ENCODE measurements around the gene ADSS2.

ADSS2 gene

GRCh38 chr1:244387415-244387814 lies 64.3 kb downstream of the ADSS2 start:
- no peak overlapping the region for H3K27ac ChIP-seq (ENCODE audit: extremely low read depth, low read depth, low read length)
- POLR2A ChIA-PET, result no interaction called here
- H3K36me3 ChIP-seq (ENCODE audit: control insufficient read depth in 2 of 2, insufficient read depth in 1 of 2, low read length in 2 of 2), result no peaks in the 10 kb centered on the region
- H3K4me3 ChIP-seq (ENCODE audit: low read depth, low read length), result no peak overlapping the region
- H3K4me1 ChIP-seq (ENCODE audit: control insufficient read depth, insufficient read depth, low read length), result no peaks in the 10 kb centered on the region
- TF ChIP-seq PRDM10 (tag by site-specific recombination; IDR thresholded peaks at IDR 0.05) (no peak), ZNF18 (tag by site-specific recombination; IDR thresholded peaks at IDR 0.05) (no peak), REPIN1 (tag by site-specific recombination; IDR thresholded peaks at IDR 0.05; ENCODE audit: low read depth) (no peak), TCF7L2 (IDR thresholded peaks at IDR 0.05; ENCODE audit: borderline replicate concordance, low read depth, low read length) (no peak), ZNF585B (tag by site-specific recombination; IDR thresholded peaks at IDR 0.05) (no peak), ZNF548 (tag by site-specific recombination; IDR thresholded peaks at IDR 0.05) (no peak), ZFP3 (tag by site-specific recombination; IDR thresholded peaks at IDR 0.05; ENCODE audit: low read depth) (no peak), ELK4 (IDR thresholded peaks at IDR 0.05; ENCODE audit: borderline replicate concordance, low read depth, low read length) (no peak), ZNF324 (tag by site-specific recombination; IDR thresholded peaks at IDR 0.05) (no peak), ZNF146 (tag by site-specific recombination; IDR thresholded peaks at IDR 0.05) (no peak), ZNF223 (tag by site-specific recombination; IDR thresholded peaks at IDR 0.05) (no peak), ZSCAN4 (tag by site-specific recombination; IDR thresholded peaks at IDR 0.05) (no peak), YY2 (tag by site-specific recombination; IDR thresholded peaks at IDR 0.05) (no peak), ZBTB1 (tag by site-specific recombination; IDR thresholded peaks at IDR 0.05) (no peak), ZNF354C (tag by site-specific recombination; IDR thresholded peaks at IDR 0.05; ENCODE audit: borderline replicate concordance, low read depth) (no peak), ZNF513 (tag by site-specific recombination; IDR thresholded peaks at IDR 0.05) (no peak), ZNF747 (tag by site-specific recombination; IDR thresholded peaks at IDR 0.05) (no peak), ZFP37 (tag by site-specific recombination; IDR thresholded peaks at IDR 0.05) (no peak), OSR2 (tag by site-specific recombination; IDR thresholded peaks at IDR 0.05) (no peak), ZNF629 (tag by site-specific recombination; IDR thresholded peaks at IDR 0.05) (no peak)
- CTCF ChIA-PET, result interaction anchor here (0.7 kb wide), 1 partner anchor 36 kb away, joined by 5 read pairs; no protein-coding TSS in a partner anchor
- H3K9me3 ChIP-seq (ENCODE audit: control insufficient read depth, insufficient read depth, low read depth, low read length), result no peaks in the 10 kb centered on the region
